ENCODE data around the gene SYCP2.

DNA sequence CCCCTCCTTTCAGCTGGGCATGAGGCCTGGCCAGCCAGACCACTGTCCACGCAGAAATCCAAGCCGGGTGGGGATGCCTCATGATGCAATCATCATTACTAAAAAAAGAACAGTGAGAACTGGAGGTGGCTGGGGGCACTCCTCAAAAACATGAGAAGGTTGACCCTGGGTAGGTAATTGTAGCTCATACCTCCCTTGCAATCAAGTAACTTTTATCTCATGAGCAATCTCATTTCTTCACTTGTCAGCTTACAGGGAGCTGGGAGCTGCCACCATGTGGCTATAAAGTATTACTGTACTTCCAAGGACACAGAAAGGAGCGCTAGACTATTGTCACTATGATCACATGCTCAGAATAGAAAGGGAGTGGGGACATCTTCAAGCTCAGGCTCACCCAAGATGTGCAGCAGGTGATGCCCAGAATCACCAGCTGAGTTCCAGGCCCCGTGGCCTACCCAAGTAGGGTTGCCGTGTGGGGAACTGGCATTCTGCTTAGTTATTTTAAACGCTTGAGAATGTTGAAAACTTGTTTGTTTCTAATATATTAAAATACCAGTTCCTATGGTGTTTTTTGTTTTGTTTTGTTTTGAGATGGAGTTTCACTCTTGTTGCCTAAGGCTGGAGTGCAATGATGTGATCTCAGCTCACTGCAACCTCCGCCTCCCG lies 21.8 kb upstream of the SYCP2 start:
- TF ChIP-seq, protein P1, sequence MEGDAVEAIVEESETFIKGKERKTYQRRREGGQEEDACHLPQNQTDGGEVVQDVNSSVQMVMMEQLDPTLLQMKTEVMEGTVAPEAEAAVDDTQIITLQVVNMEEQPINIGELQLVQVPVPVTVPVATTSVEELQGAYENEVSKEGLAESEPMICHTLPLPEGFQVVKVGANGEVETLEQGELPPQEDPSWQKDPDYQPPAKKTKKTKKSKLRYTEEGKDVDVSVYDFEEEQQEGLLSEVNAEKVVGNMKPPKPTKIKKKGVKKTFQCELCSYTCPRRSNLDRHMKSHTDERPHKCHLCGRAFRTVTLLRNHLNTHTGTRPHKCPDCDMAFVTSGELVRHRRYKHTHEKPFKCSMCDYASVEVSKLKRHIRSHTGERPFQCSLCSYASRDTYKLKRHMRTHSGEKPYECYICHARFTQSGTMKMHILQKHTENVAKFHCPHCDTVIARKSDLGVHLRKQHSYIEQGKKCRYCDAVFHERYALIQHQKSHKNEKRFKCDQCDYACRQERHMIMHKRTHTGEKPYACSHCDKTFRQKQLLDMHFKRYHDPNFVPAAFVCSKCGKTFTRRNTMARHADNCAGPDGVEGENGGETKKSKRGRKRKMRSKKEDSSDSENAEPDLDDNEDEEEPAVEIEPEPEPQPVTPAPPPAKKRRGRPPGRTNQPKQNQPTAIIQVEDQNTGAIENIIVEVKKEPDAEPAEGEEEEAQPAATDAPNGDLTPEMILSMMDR (conservative IDR thresholded peaks at IDR 0.05 in 1 of 2, IDR thresholded peaks at IDR 0.05 in 1 of 2; ENCODE audit: low read depth in 1 of 2, low read length in 2 of 2), result peak in 1 of 2 donors; percentile 33
- TF ChIP-seq EZH2 (IDR thresholded peaks at IDR 0.05; ENCODE audit: low read length, missing control alignments), result no peak

All from fibroblast of lung (primary cell).